GM23248 (cell line): ENCODE data around the gene SEC11A.

ENCODE experiments used
- EZH2 ChIP-seq: fragments of 200-600 bp; sonication (generic); IDR thresholded peaks from 2 replicates; pipeline ENCODE4 v1.6.1; 2018; ENCODE audit warnings: antibody characterized with exemption, mild to moderate bottlenecking; ENCODE audit not compliant: insufficient read depth, poor library complexity, severe bottlenecking
- EZH2phosphoT487 ChIP-seq: fragments of 200-600 bp; sonication (generic); IDR thresholded peaks from 2 replicates; pipeline ENCODE4 v1.6.1; 2018; ENCODE audit warnings: antibody characterized with exemption, moderate library complexity, mild to moderate bottlenecking, low read depth; ENCODE audit not compliant: insufficient read depth

DNA sequence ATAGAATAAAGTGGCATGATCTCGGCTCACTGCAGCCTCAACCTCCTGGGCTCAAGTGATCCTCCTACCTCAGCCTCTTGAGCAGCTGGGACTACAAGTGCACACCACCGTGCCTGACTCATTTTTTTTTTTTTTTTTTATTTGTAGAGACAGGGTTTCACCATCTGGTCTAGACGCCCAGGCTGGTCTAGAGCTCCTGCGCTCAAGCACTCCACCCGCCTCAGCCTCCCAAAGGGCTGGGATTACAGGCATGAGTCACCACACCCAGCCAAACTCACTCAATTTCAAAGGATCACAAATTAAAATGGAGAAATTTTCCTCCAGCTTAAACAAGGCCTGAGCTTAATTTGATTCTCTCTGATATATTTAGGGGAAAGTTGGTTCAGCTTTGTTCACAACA is 30.6 kb downstream of the SEC11A start:
- TF ChIP-seq EZH2 (no peak), EZH2phosphoT487 (no peak)
